HG03025 (cell line): ENCODE results near the gene DICER1.
"Not testable (repeated sequence)": the region's sequence is repeated elsewhere in the genome, so short reads cannot be mapped to it uniquely, and the experiment has no call there.

Experiments used
- ATAC-seq: cut with Tn5 transposase; IDR thresholded peaks from one replicate; pipeline ENCODE4 v1.9.1; 2021; ENCODE audit warnings: mild to moderate bottlenecking, moderate library complexity; ENCODE audit not compliant: unreplicated experiment, low FRiP score

Gene DICER1

DNA sequence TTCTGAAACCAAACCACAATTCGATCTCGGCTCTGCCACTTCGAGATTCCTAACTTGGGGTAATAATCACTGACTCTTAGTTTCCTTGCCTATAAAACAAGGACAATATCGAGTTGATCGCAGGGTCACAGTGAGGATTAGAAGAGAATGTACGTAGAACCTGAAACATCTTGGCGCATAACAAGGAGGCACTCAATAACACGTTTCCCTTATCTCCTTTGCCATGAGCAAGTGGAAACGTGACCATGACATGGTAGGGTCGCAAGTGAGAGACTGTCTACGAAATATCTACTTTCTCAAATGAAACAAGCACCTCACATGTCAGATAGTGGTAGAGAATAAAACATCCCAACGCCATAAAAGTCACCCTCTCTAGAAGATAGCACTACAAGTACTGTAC lies 2.3 kb downstream of the DICER1 start:
- ATAC-seq, result no peak

DNA sequence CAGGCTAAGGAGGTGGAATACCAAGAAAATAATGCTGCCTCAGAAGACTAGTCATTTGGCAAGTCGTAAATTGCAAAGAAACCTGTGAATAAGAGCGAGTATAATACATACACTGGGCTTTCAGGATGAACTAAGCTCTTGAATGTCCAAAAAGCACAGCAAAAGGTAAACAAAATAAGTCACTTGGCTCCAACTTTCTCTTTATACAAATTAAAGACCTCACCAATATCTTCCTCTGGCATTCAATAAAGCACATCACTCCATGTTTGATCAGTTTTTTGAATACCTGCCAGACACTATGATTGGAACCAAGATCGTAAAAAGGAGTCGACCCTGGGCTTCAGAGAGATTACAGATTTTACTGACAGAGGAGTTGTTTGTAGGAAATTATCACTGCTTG lies 3.5 kb downstream of the DICER1 start:
- ATAC-seq, result no peak

GRCh38 chr14:95151561-95151960 lies 5.8 kb downstream of the DICER1 start:
- ATAC-seq, result no peak

GRCh38 chr14:95150910-95151309 lies 6.4 kb downstream of the DICER1 start:
- ATAC-seq, result no peak

- ATAC-seq, result no peak
These were observed 7.9 kb downstream of the DICER1 start for GRCh38 chr14:95149441-95149840.

- no peak for ATAC-seq
These were observed 9.7 kb downstream of the DICER1 start for GRCh38 chr14:95147597-95147996.

- no peak for ATAC-seq
These were observed 11.1 kb downstream of the DICER1 start for GRCh38 chr14:95146079-95146771.

DNA sequence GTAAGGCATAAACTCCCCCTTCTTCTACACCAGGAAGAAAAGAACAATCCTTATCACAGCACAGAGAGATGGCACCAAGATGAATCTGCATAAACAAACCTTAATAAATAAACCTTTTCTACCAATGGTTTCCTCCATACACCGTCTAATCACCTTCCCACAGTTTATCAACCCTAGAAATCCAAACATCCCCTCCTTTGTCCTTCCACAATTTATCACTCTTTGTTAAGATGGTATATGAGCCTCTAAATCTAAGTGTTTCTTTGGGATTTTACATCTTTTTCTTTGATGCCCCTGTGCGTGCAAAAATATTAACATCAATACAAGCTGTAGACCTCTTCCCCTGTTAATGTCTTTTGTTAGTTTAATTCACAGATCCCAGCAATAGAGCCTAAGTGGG lies 12.5 kb downstream of the DICER1 start:
- no peak for ATAC-seq

DNA sequence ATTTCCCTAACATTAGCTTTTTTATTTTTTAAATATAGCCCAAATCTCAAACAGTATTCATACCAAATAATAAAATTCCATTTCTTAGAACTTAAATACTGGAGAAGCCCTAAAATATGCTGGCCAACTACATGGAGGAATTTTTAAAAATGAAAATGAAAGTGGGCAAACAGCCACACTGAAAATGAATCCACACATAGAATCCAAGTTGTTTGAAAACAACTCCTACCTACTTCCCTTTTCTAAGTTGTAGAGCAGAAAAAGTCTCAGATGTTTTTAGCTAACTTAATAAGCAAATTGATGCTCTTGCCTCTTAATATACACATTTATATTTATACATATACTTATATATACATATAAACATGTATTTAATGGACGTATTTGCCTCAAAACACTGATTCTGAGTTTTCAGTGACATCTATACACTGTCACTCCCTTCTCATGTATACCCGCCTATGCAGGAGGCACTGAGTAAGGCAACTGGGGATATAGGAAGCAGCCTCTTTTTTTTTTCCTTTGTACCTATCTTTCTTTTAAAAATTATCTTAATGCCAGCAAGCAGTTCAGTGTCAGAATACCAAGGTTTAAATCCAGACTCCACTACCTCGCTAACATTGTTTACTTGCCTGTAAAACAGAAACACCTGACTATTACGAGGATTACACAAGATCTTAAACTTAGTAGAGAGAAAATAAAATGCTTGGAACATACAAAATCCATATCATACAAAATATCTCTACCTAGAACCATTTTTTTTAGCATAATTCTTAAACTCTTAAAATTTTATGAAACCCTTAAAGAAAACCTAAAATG lies 13.3 kb downstream of the DICER1 start:
- no peak for ATAC-seq

DNA sequence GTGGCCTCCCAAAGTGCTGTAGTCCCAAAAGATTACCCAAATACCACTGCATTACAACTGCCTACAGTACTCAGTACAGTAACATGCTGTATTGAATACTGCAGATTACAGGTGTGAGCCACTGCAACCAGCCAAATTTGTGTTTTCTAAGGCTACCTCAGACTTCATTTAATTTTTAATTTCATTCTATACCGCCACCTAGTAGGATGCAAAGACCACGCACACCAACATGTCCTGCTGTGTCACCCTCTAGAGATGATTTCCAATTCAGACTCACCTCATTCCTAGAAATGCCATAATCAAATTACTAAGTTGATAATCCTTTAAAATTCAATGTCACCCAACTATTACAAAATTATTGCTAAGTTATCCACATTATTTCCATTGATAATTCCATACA lies 15.1 kb downstream of the DICER1 start:
- ATAC-seq, result no peak

DNA sequence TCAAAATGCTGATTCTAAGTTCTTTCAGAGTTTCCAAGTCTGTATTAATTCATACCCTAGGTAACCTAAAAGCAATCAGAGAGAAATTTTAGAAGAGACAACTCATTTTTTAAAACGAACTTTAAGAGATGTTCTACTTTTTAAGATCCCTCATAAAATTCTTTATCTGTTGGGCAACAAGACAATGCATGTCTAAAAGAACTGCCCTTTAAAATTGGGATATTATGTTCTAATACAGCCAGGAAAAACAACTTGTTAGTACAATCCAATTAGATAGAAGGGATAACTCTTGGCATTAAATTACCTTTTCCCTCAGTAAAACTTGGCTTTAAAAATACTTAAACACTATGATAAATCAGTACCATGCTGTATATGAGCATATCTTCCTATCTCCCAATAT lies 15.6 kb downstream of the DICER1 start:
- no peak for ATAC-seq

GRCh38 chr14:95140060-95140858 lies 17.1 kb downstream of the DICER1 start:
- no peak for ATAC-seq

DNA sequence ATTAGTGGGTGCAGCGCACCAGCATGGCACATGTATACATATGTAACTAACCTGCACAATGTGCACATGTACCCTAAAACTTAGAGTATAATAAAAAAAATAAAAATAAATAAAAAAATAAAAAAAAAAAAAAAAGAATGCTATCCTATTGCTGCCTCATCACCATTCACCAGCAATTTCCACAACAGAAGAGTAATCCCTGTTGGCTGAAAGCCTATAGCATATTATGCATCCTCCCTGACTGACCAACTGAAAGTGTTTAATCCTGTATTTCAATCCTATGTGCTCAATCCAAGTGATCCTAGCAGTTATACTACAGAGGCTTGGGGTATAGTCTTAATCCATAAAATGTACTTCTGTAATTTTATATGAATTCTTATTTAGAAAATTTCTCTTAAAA lies 18.5 kb downstream of the DICER1 start:
- no peak for ATAC-seq

- ATAC-seq, result not testable (repeated sequence)
These were observed 18.9 kb downstream of the DICER1 start for GRCh38 chr14:95138455-95138854.

- no peak for ATAC-seq
These were observed 19.5 kb downstream of the DICER1 start for GRCh38 chr14:95137804-95138167.

DNA sequence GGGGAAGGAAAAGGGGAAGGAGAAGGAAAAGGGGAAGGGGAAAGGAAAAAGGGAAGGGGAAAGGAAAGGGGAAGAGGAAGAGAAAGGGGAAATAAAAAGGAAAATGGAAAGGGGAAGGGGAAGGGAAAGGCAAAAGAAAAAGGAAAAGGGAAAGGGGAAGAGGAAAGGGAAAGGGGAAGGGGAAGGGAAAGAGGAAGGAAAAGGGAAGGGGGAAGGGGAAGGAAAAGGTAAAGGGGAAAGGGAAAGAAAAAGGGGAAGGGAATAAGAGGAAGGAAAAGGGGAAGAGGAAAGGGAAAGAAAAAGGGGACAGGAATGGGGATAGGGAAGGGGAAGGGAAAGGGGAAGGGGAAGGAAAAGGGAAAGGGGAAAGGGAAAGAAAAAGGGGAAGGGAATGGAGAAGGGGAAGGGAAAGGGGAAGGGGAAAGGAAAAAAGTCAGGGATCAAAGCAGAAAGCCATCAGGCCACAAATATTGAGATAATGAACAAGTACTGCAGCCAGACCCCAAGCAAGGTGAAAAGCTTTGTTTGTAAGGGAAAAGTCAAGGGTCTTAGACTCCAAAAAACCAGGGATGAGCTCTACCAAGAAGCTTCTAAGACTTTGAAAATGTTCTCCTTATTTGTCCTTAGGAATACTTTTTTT lies 20.0 kb downstream of the DICER1 start:
- ATAC-seq, result no peak

- no peak for ATAC-seq
These were observed 20.7 kb downstream of the DICER1 start for GRCh38 chr14:95136631-95137030.

GRCh38 chr14:95134304-95134933 lies 22.9 kb downstream of the DICER1 start:
- ATAC-seq, result no peak

DNA sequence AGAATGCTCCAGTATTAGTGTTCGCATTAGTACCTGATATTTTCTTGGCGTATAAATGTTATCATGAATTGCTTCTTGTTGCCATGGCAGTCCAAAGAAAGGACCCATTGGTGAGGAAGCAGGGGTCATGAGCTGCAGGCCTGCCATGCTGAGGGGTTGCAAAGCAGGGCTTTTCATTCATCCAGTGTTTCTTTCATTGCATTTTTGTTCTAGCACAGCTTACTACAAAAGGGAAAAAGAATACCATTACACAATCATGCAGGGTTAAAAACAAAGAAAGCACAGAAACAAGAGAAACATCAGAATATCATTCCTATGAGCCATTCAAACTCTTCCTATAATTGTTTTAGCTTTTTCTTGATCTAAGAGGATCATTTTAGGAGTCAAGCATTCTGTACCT lies 24.0 kb downstream of the DICER1 start:
- ATAC-seq, result no peak

GRCh38 chr14:95132760-95133159 lies 24.6 kb downstream of the DICER1 start:
- ATAC-seq, result no peak
